IPS-15b (cell line): Measurements from ENCODE around the gene NMB.

Experiments used
- H3K27me3 ChIP-seq: one replicate; pipeline ENCODE4 v1.6.1; 2013; ENCODE audit warnings: low read length; ENCODE audit not compliant: control insufficient read depth, insufficient read depth
- H3K36me3 ChIP-seq: one replicate; pipeline ENCODE4 v1.6.1; 2013; ENCODE audit warnings: low read length; ENCODE audit not compliant: control insufficient read depth, insufficient read depth
- H3K4me1 ChIP-seq: one replicate; pipeline ENCODE4 v1.6.1; 2013; ENCODE audit warnings: mild to moderate bottlenecking, low read length; ENCODE audit not compliant: control insufficient read depth, insufficient read depth
- H3K4me3 ChIP-seq: one replicate; pipeline ENCODE4 v1.5.1; 2013; ENCODE audit warnings: low read depth, low read length
- H3K9ac ChIP-seq: one replicate; pipeline ENCODE4 v1.6.1; 2013; ENCODE audit warnings: low read depth, mild to moderate bottlenecking, low read length
- H3K9me3 ChIP-seq: one replicate; pipeline ENCODE4 v1.6.1; 2013; ENCODE audit warnings: mild to moderate bottlenecking, low read length; ENCODE audit not compliant: control insufficient read depth, insufficient read depth

NMB gene

DNA sequence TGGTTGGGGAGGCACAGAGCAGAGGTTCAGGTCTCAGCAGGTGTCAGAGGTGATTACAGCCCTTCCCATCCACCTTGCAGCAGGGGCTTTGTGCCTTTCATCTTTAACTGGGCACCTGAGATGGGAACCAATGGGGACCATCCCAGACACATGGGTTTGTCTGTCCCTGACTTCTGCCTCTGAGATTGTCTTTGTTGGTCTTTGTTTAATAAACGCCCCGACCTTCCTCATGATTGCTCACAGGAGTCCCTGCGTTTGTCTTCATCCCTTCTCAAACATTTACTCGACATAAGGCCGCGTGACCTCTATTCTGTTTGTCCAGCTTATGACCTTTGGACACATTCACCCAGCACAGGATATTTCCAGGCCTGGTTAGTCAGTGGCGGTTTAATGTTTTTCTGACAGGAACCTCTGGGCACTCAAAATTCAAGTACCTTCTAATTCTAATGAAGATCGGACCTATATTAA is 51.3 kb downstream of the NMB start:
- no peaks in the 10 kb centered on the region for H3K9me3 ChIP-seq
- no peak overlapping the region for H3K9ac ChIP-seq
- no peaks in the 10 kb centered on the region for H3K27me3 ChIP-seq
- no peak overlapping the region for H3K4me3 ChIP-seq
- H3K36me3 ChIP-seq, result peaks cover 5% of the 10 kb centered on the region
- peaks cover 31% of the 10 kb centered on the region for H3K4me1 ChIP-seq

GRCh38 chr15:84605554-84605882 is 52.5 kb downstream of the NMB start:
- no peaks in the 10 kb centered on the region for H3K27me3 ChIP-seq
- H3K4me1 ChIP-seq, result peaks cover 31% of the 10 kb centered on the region
- H3K36me3 ChIP-seq, result peaks cover 5% of the 10 kb centered on the region
- H3K4me3 ChIP-seq, result no peak overlapping the region
- H3K9ac ChIP-seq, result no peak overlapping the region
- H3K9me3 ChIP-seq, result no peaks in the 10 kb centered on the region
